ENCODE data around the gene ZDBF2.

DNA sequence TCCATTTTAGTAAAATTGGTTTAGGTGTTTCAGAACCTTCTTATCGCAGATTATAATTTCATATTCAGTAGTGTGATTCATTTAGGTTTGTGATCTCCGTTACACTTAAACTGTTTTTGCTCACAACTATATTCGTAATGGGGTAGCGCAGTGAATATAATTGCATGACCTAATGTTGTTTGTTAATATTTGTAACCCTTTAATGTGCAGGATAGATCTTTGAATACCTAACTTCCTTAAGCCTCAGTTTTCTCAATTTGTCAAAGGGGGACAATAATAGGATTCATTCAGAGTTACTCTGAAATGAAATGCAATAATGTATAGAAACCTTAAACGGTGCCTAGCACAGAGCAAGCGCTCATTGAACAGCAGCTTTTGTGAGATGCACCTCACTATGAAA, 558 bp upstream of the ZDBF2 start:
- TF ChIP-seq CTCF (IDR thresholded peaks at IDR 0.05; ENCODE audit: insufficient read depth, low read depth, low read length), result no peak
- no peak for TF ChIP-seq EZH2 (IDR thresholded peaks at IDR 0.05; ENCODE audit: insufficient read depth, low read length)

All from astrocyte (in vitro differentiated cells and primary cell).